HepG2 (cell line): ENCODE data around the gene MAP3K3. TPM values are rescaled to one million over a fixed set of nuclear protein-coding genes. Genes with fewer than 3 reads are reported as not detected.

ENCODE experiments used
- EED ChIP-seq: sonication (generic); formaldehyde crosslinking; IDR thresholded peaks from 2 replicates; pipeline ENCODE4 v1.5.0; 2020; ENCODE audit warnings: mild to moderate bottlenecking, missing genetic modification reagents
- ESRRA ChIP-seq: sonication (generic); formaldehyde crosslinking; IDR thresholded peaks from 2 replicates; pipeline ENCODE4 v1.5.1; 2020; ENCODE audit warnings: mild to moderate bottlenecking, low read depth, missing genetic modification reagents
- FOXA1 ChIP-seq, 2 experiments: fragments of 450-650 bp in 1 of 2; sonication (generic) in 1 of 2; formaldehyde crosslinking in 1 of 2; IDR thresholded peaks; 2 replicates each; pipeline versions ENCODE4 v1.4.0 to v1.6.1; 2016 to 2020; ENCODE audit warnings: missing genetic modification reagents in 1 of 2
- HOXA7 ChIP-seq: sonication (generic); formaldehyde crosslinking; IDR thresholded peaks from 2 replicates; pipeline ENCODE4 v1.8.1; 2022; ENCODE audit warnings: mild to moderate bottlenecking, missing genetic modification reagents, moderate library complexity
- KMT2A ChIP-seq: sonication (generic); formaldehyde crosslinking; IDR thresholded peaks from 2 replicates; pipeline ENCODE4 v1.4.0; 2020; ENCODE audit warnings: missing genetic modification reagents
- NAIF1 ChIP-seq: sonication (generic); formaldehyde crosslinking; IDR thresholded peaks from 2 replicates; pipeline ENCODE4 v1.5.0; 2020; ENCODE audit warnings: mild to moderate bottlenecking, missing genetic modification reagents, borderline replicate concordance
- SALL2 ChIP-seq: sonication (generic); formaldehyde crosslinking; IDR thresholded peaks from 2 replicates; pipeline ENCODE4 v1.8.1; 2023; ENCODE audit warnings: mild to moderate bottlenecking, missing genetic modification reagents, inconsistent platforms
- THAP8 ChIP-seq: sonication (generic); formaldehyde crosslinking; IDR thresholded peaks from 2 replicates; pipeline ENCODE4 v1.5.1; 2020; ENCODE audit warnings: missing genetic modification reagents, mild to moderate bottlenecking, borderline replicate concordance
- TRIM22 ChIP-seq: fragments of 450-650 bp; IDR thresholded peaks from 2 replicates; pipeline ENCODE4 v1.6.1; 2017
- ZBTB1 ChIP-seq: sonication (generic); formaldehyde crosslinking; IDR thresholded peaks from 2 replicates; pipeline ENCODE4 v1.4.0; 2020; ENCODE audit warnings: missing genetic modification reagents, borderline replicate concordance
- ZNF572 ChIP-seq: sonication (generic); formaldehyde crosslinking; IDR thresholded peaks from 2 replicates; pipeline ENCODE4 v1.5.1; 2020; ENCODE audit warnings: mild to moderate bottlenecking, missing genetic modification reagents
- ZNF740 ChIP-seq: sonication (generic); formaldehyde crosslinking; IDR thresholded peaks from 2 replicates; pipeline ENCODE4 v1.4.0; 2020; ENCODE audit warnings: missing genetic modification reagents
- polyA plus RNA-seq, 8 experiments: library from polyadenylated mRNA; depleted of rRNA in 3 of 8; stranded (reverse) in 7 of 8; unstranded in 1 of 8; fragments of >200 nt; fragmentation: Illumina TruSeq in 4 of 8; extraction: Trizol in 4 of 8; gene quantifications; 2 replicates each; pipeline versions ENCODE4 v1.2.1 to v1.2.3, GENCODE V29; 2011 to 2016; ENCODE audit warnings: low read depth in 4 of 8, missing spikeins in 1 of 8, mixed read lengths in 1 of 8; ENCODE audit not compliant: insufficient read depth in 1 of 8
- total RNA-seq, 5 experiments: library from RNA; depleted of rRNA; stranded (reverse); fragments of >200 nt; fragmentation: Illumina TruSeq; extraction: Trizol; gene quantifications; 2 replicates each; pipeline ENCODE4 v1.2.3, GENCODE V29; 2016; ENCODE audit warnings: low read depth in 1 of 5
- TF ChIP-seq, protein P1 (sequence below): sonication (generic); formaldehyde crosslinking; IDR thresholded peaks from 2 replicates; pipeline ENCODE4 v1.8.1; 2023; ENCODE audit warnings: mild to moderate bottlenecking, missing genetic modification reagents
- TF ChIP-seq, protein P2 (sequence below): sonication (generic); formaldehyde crosslinking; IDR thresholded peaks from 2 replicates; pipeline ENCODE4 v1.8.0; 2023; ENCODE audit warnings: mild to moderate bottlenecking, missing genetic modification reagents

The MAP3K3 gene
- total and polyA plus RNA-seq, 2 of the 13 experiments (the other 11 are each of a cell fraction or from before 2014, with no cell fraction given) = 17.7 to 21.8 TPM

DNA sequence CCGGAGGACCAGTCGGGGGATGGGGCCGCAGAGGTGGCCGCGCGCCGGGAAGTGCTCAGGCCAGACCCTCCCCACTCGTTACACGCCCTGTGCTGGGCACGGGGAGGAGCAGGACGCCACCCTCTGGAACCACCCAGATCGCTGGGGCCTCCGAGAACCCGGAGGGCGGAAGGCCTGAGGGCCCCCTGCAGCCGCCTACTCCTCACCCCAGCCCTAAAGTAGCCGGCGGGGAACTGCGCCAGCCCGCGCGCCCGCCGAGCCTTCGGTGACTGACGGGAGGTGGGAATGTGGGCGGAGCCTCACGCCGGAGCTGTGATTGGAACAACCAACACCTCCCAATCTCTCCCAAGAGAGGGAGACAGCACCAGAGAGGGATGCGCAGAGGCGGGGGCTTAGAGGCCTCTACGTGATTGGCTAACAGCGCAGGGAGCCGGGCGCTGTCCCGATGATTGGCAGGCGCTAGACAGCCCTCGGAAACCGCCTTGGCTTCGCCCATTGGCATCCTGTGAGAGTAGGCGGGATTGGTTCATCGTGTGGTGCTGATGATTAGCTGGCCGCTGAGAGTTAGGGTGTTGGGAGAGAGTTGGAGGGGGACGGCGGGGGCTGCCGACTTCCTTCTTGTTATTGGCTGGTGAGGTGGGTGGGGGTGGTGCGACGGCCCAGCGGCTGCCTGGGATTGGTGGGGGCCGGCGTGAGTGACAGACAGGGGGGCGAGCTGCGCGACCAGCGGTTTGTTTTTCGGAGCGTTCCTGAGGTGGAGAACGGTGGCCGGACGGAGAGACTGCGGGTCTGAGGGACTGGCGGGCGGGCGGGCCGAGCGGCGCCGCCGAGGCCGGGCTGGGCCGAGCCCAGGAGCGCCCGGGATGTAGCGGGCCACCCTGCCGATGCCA, at the start of gene MAP3K3 (continued):
- TF ChIP-seq FOXA1 (IDR thresholded peaks at IDR 0.05) = no peak
- TF ChIP-seq FOXA1 (CRISPR knock-in tag; IDR thresholded peaks at IDR 0.05) = peak; percentile 6; the same call in 1 of the 2 replicates
- no peak for TF ChIP-seq ZBTB1
- TF ChIP-seq ESRRA (CRISPR knock-in tag) = peak; percentile 81; the same call in 1 of the 2 replicates
- TF ChIP-seq KMT2A (CRISPR knock-in tag) = peak; percentile 73
- peak; percentile 87; the same call in 1 of the 2 replicates for TF ChIP-seq NAIF1 (CRISPR knock-in tag)
- TF ChIP-seq HOXA7 = no peak
- TF ChIP-seq ZNF572 = no peak
- TF ChIP-seq THAP8 = no peak
- TF ChIP-seq EED = 0 out of 2 replicates have a peak, but pooled peaks have one; percentile 62
- TF ChIP-seq, protein P1, sequence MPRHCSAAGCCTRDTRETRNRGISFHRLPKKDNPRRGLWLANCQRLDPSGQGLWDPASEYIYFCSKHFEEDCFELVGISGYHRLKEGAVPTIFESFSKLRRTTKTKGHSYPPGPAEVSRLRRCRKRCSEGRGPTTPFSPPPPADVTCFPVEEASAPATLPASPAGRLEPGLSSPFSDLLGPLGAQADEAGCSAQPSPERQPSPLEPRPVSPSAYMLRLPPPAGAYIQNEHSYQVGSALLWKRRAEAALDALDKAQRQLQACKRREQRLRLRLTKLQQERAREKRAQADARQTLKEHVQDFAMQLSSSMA (CRISPR knock-in tag) = peak; percentile 94
- TF ChIP-seq, protein P2, sequence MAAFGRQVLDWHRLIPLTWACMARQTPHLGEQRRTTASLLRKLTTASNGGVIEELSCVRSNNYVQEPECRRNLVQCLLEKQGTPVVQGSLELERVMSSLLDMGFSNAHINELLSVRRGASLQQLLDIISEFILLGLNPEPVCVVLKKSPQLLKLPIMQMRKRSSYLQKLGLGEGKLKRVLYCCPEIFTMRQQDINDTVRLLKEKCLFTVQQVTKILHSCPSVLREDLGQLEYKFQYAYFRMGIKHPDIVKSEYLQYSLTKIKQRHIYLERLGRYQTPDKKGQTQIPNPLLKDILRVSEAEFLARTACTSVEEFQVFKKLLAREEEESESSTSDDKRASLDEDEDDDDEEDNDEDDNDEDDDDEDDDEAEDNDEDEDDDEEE = peak; percentile 84; the same call in 1 of the 2 replicates
- TF ChIP-seq ZNF740 (CRISPR knock-in tag) = peak; percentile 54; the same call in 1 of the 2 replicates
- TF ChIP-seq TRIM22 = no peak
- TF ChIP-seq SALL2 (CRISPR knock-in tag) = peak; percentile 82
